ENCODE measurements around the gene CCDC187. TPM values are rescaled to one million over a fixed set of nuclear protein-coding genes. Genes with fewer than 3 reads are reported as not detected.

Gene CCDC187
- total and polyA plus RNA-seq, 2 of the 8 experiments (the other 6 are each of a cell fraction or from before 2014, with no cell fraction given): 0.02 TPM; not detected in 1

GRCh38 chr9:136318776-136319241 is 14.9 kb upstream of the CCDC187 start (continued):
- TF ChIP-seq POLR2A (IDR thresholded peaks at IDR 0.05; ENCODE audit: control extremely low read depth in 1 of 2, low read depth in 2 of 2, low read length in 2 of 2): no peak
- no peak for TF ChIP-seq SP2 (IDR thresholded peaks at IDR 0.05; ENCODE audit: low read length)
- no peak for TF ChIP-seq MAFK (IDR thresholded peaks at IDR 0.05; ENCODE audit: low read depth, low read length)
- TF ChIP-seq SIX5 (IDR thresholded peaks at IDR 0.05; ENCODE audit: low read depth, low read length): no peak
- no peak for TF ChIP-seq TEAD4 (IDR thresholded peaks at IDR 0.05; ENCODE audit: low read depth, low read length)
